Testis (tissue), 2 donors: ENCODE data around the gene SLC2A5.

Source experiments
- CTCF ChIP-seq, 3 experiments: fragments of 450-650 bp in 2 of 3; fragments of 200-600 bp in 1 of 3; sonication (generic) in 1 of 3; IDR thresholded peaks; one replicate each; pipeline ENCODE4 v1.5.1; 2016 to 2019; ENCODE audit warnings: antibody characterized with exemption in 3 of 3, mild to moderate bottlenecking in 2 of 3, moderate library complexity in 1 of 3
- POLR2A ChIP-seq: fragments of 450-650 bp; IDR thresholded peaks from one replicate; pipeline ENCODE4 v1.6.1; 2017; ENCODE audit warnings: antibody characterized with exemption, mild to moderate bottlenecking, moderate library complexity

GRCh38 chr1:9066945-9067807 lies 2.3 kb downstream of the SLC2A5 start:
- TF ChIP-seq POLR2A (no peak), CTCF (IDR thresholded peaks at IDR 0.05) (no peak)
